ENCODE results near the gene SPAG16.

GRCh38 chr2:214077727-214078126 lies 793.5 kb downstream of the SPAG16 start:
- TF ChIP-seq, protein P1, sequence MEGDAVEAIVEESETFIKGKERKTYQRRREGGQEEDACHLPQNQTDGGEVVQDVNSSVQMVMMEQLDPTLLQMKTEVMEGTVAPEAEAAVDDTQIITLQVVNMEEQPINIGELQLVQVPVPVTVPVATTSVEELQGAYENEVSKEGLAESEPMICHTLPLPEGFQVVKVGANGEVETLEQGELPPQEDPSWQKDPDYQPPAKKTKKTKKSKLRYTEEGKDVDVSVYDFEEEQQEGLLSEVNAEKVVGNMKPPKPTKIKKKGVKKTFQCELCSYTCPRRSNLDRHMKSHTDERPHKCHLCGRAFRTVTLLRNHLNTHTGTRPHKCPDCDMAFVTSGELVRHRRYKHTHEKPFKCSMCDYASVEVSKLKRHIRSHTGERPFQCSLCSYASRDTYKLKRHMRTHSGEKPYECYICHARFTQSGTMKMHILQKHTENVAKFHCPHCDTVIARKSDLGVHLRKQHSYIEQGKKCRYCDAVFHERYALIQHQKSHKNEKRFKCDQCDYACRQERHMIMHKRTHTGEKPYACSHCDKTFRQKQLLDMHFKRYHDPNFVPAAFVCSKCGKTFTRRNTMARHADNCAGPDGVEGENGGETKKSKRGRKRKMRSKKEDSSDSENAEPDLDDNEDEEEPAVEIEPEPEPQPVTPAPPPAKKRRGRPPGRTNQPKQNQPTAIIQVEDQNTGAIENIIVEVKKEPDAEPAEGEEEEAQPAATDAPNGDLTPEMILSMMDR (IDR thresholded peaks at IDR 0.05) = no peak
- no peak for TF ChIP-seq EZH2 (IDR thresholded peaks at IDR 0.05; ENCODE audit: borderline replicate concordance, insufficient read depth, low read depth, low read length, poor library complexity, severe bottlenecking)

Measured in B cell (primary cell).